Endothelial cell of hepatic sinusoid (primary cell): Measurements from ENCODE around the gene EDIL3.
"Not testable (repeated sequence)": the region's sequence is repeated elsewhere in the genome, so short reads cannot be mapped to it uniquely, and the experiment has no call there.

Experiments
- in situ Hi-C: cut with HindIII; loops from 2 replicates; pipeline ENCODE4 v1.10.0; 2017; ENCODE audit warnings: low sequenced_read_pairs

The EDIL3 gene

DNA sequence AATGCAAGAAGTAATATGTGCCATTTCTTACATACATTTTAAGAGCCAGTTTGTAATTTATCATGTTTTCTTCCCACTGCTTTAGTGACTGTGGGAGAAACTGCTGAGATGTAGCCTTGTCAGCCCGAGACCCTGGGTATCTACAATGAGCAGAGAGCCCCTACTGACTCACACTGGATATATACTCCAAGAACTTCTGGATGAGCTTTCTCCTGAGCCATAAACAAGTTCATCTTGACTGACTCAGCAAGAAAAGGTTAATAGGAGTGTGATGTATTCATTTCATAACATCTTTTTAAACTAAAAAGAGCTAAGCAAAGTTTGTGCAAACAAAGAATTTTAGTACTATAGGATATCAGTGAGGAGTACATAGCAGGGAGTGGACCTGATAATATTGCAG lies 182.5 kb downstream of the EDIL3 start:
- in situ Hi-C loops, result no loop called here

DNA sequence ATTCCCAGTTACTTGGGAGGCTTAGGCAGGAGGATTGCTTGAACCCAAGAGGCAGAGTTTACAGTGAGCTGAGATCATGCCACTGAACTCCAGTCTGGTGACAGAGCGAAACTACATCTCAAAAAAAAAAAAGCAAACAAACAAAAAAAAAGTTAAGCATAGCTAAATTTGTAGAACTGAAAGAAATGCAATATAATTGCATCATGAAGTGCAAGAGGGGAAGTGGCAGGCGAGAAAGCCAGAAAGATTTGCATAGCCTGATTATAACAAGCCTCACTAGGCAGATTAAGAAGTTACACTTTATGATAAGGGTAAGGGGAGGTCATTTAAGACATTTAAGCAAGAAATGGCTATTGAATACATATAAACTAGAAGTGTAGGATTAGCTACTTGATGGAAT lies 187.1 kb downstream of the EDIL3 start:
- in situ Hi-C loops, result no loop called here

DNA sequence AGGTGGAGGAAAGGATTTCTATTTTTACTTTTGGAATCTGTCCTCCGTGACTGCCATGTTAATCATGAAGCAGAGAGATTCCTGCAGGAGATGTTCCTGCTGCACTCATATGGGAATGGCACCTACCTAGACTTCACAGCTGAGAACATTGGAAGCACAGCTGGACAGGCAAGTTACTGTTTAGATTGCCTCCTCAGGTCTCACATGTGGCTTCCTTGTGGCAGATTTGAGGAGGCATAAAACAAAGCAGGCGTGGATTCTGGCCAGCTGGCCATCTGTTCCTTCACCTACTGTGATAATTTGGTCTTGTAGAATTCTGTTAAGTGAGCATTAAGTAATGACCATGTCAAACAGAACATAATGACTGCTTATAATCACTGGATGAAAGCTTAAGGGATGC lies 193.4 kb downstream of the EDIL3 start:
- in situ Hi-C loops, result no loop called here

DNA sequence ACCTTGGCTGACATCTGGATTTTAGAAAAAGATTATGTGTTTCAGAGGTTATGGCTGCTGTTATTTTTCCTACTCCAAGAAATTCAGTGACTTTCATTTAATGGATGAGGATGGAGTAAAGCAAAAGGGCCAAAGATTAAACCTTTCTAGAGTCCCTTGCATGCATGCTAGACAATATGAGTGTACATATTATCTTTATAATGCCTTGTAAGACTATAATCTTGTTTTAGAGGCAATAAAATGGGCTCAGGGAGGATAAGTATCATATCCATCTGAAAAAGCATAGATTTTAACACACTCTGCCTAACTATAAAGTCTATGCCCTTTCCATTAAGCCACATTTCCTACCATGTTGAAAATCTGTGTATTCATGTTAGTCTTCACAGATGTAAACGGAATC lies 199.8 kb downstream of the EDIL3 start:
- in situ Hi-C loops, result loop anchor here (5.0 kb wide), 1 partner anchor 32 kb away; no protein-coding TSS in a partner anchor

DNA sequence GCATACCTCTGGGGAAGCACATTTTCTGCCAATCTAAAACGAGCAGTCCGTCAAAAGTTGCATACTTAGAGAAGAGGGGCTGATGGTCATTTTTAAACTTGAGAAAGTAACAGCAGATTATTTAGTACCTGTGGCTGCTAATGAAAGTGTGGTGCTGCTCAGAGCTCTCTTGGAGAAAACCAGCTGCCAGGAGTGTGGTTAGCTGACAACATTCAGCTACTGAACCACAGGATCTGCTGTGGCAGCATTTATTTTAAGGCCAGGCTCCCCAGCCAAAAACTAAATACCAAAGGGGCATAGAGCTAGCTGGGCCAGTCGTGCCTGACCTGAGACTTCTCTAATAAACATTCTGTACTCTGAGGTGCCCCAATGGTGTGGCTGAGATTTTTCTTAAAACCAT lies 203.6 kb downstream of the EDIL3 start:
- in situ Hi-C loops, result loop anchor here (5.0 kb wide), 1 partner anchor 36 kb away; no protein-coding TSS in a partner anchor

DNA sequence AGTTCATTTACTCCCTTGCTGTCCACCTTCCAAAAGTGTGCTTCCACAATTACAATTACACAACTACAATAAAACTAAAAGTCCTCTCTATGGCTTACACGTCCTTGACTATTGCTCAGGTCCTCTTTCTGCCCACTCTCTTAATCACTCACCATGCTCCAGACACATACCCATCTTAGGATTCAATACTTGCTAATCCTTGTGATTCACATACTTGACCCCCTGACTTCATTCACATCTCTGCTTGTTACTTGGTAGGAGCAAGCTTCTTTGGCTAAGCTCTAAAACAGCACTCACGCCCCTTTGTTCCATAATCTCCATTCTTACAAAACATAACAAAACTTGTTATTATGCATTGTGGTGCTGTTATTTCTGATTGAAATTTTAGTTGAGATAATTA lies 215.8 kb downstream of the EDIL3 start:
- in situ Hi-C loops, result no loop called here

DNA sequence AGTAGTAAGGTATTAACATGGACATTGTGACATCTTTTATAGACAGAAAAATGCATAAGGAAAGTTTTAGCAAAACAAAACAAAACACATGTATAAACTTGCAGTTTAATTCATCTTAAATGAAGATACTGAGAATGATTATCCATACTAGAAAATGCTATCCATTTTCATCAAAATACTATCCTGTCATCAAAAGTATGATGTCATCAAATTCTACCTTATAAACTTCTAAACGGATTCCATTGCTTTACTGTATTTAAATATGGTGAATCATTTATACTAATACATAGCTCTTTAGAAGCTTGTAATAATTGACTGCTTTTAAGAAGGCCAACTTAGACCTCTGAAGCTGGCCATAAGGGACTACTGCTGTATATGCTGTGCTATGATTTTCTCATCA lies 221.0 kb downstream of the EDIL3 start:
- in situ Hi-C loops, result no loop called here

DNA sequence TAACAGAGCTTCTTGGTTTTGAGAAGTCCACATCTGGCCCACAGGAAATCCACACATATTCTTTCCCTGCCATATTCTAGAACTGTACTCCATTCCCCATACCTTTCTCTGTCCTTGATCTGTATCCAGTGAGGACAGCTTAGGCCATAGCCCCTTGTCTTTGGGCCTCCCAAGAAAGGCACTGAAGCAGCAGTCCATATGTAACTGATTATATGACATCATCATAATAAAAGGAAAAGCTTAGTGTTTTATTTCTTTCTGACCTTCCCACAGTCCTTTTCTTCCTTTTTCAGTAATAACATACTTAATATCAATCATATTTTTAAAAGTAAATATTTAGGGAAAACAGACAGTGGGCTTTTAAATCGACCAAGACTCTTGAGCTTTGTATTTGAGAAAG lies 222.0 kb downstream of the EDIL3 start:
- in situ Hi-C loops, result no loop called here

DNA sequence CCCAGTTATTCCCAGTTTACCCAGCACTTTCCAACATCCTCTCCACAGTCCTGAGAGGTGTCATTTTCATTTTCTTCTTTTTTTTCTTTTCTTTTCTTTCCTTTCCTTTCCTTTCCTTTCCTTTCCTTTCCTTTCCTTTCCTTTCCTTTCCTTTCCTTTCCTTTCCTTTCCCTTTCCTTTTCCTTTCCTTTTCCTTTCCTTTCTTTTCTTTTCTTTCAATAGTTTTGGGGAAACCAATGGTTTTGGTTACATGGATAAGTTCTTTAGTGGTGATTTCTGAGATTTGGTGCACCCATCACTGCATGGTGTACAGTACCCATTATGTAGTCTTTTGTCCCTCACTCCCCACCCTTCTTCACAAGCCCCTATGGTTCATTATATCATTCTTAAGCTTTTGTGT lies 224.0 kb downstream of the EDIL3 start:
- in situ Hi-C loops, result not testable (repeated sequence)

DNA sequence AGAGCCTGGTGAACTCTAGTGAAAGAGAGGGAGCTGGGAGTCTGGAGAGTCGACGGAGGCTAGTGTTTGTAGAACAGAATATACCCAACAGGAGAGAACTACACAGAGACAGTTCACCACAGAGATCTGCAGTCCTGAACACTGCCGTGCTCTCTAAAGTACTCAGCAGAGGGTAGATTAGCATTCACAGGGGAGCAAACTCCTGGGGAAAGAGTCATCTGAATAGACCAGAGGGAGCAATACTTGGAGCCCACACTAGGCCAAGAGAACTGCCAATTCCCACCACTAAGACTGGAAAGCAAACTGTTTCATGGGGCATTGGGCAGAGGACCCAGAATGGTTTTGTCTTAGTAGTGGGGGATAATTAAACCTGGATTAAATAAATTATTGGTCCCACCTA lies 235.6 kb downstream of the EDIL3 start:
- in situ Hi-C loops, result no loop called here

DNA sequence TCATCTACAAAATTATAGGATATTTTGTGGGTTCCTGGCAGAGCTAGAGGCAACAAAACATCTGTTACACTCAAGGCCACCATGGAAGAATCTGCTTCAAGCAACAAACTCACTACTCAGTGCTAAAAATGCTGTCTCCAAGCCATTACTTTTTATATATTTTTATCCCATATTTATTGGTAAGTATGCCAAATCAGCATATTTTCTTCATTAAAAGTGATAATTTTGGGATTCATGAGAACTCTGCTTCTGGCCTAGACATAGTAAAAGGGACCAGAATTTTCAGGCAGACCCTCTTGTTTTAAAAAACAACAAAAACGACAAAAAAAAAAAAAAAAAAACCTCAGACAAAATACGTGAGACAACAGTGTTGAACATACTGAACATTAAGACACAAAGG lies 236.0 kb downstream of the EDIL3 start:
- in situ Hi-C loops, result no loop called here

DNA sequence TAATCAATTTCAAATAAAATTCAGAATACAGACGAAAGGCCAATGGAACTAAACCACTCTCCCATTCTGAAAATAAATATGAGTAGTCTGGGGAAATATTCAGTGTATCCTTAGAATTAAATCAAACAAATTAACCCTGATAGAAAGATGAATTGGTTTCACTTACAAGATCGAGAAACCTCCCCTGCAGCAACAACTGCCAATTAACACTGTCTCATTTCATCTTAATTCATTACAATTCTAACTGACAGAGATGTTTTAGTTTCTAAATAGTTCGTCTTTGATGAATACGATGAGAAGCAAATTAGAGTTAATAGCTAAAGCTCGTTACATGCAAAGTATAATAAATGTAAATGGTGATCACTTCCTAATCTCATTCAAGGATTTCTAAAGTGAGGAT lies 247.1 kb downstream of the EDIL3 start:
- in situ Hi-C loops, result no loop called here

DNA sequence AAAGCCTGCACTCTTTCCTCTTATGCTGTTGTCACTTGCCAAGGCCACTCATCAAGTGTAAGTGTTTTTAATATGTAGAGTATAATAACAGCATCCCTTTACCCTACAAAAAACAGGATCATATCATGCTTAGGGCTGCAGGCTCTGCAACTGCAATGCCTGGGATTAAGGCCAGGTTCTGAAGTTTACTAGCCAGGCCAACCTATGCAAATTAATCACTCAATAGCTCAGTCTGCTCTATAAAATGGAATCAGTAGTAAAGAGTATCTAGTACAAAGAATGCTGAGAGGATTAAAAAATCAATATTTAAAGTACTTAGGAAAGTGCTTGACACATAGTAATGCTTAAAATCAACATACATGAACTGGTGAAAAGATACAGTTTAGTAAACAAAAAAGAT lies 253.3 kb downstream of the EDIL3 start:
- in situ Hi-C loops, result no loop called here

DNA sequence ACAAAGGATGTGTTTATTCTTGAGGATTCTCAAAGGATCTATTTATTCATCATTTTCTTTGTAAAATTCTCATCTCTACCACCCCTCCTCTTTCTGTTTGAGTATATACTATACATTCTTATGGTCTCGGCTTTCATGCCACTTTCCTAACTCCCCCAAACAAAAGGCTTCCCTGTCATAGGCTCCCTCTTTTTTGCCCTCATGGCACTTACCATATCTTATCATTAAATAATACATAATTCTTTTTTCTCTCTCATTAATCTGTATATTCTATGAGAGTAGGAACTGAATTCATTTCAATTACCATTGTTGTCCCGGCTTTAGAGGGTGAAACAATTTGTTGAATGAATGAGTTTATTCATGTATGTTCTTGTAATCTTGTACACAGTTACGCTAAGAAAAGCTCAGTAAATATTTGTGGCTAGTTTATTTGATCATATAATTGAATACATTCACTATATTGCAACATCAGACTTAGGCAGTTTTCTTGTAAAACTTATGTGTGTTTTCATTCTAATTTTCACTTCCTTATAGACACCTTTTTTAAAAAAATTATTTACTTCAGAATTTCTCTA lies 254.6 kb downstream of the EDIL3 start:
- in situ Hi-C loops, result no loop called here

DNA sequence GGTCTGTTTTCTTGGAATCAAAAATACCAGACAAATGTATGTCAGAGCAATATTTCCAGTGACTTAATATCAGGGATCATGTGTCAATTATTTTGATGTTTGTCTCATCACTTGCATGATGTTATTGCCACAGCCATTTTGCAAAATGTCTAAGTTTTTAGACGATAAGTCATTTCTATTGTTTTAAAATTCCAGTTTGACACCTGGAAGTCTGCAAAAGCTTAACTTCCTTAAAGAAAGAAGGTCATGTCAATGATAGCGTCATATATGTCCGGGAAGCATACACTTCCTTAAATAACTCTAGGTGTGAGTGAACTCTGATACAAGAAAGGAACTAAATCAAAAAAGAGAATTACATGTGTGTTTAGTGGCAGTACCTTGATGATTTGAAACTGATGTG lies 259.5 kb downstream of the EDIL3 start:
- in situ Hi-C loops, result no loop called here

DNA sequence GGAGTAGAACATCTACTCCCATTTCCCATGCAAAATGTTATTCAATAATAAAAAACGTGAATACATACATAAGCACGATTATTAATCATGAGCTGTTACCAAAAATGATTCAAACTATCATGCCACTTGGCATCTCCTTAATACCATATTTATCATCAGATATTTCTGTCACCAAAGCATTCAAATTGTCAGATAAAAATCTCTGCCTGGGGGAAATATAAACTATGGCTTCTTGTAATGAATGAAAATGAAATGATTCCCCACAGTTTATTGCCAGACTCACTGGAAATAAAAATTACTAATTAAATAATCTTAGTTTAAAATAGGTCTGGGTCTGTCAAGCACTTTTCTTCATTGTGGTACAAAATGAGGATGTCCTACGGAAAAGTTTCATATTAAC lies 265.4 kb downstream of the EDIL3 start:
- in situ Hi-C loops, result no loop called here

DNA sequence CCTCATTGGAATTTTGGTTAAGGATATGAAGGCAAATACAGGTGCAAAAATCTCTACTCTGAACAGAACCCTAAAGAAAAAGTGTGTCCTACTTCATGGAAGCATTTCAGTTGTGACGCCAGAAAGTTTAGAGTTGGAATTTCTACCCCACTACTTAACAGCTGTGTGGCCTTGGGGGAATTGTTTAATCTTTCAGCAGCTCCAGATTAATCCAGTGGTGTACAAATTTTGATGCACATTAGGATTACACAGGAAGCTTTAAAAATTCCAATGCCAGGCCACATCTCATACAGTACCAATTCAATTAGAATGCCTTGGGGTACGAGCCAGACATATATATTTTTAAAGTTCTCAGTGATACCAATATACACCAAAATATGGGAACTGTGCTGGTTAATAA lies 266.1 kb downstream of the EDIL3 start:
- in situ Hi-C loops, result no loop called here

DNA sequence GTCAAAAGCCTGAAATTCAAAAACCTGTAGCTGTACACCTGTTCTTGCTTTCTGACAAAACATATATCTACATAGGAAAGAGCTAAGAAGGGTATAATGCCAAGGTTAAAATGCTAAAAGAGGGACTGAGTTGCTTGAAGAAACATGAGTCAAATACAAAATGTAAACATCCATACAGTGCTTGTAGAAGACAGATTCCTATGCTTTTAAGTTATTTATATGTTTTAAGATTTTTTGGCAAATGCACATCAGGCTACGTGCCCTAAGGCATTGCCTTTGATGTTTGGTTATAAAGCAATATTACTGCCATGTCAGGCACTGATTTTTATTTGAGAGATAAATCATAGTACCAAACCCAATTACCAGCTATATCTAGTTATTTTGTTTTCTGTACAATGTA lies 269.0 kb downstream of the EDIL3 start:
- in situ Hi-C loops, result no loop called here

DNA sequence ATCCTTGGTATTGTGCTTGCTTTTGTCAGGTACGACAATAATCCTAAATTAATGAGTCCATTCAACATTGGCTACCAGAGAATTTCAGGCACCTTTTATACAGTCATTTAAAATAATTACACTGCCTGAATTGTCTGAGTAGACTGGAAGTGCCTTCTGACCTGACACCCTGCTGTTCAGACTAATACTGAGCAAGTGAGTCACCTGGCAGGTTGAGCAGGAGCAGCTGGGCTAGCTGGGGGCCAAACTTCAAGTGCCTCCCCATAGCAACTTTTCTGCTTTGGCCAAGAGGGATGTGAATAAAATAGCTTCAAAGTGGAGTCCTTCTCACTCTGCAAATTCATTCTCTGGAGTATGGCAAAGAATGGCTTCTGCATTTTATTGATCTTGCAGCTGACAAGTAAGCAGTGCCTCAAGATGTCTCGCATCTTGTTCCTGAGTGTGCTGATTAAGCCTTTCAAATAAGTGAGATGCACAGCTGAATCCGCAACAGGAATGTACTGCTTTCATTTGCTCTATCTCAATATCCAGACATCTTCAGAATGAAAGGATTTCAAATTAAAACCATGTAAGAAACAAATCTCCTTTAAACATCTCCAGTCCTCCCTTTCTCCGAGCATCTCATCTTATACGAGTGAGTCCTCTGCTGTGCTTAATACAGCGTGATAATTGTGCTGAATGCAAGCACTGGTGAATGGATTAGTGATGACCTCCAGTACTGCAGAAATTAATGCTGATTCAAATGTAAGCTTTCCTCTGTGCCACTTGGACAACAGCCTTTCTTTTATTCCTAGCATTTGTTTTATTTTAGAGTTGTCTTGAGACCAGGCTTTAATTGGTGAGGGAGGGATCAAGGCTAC lies 271.2 kb downstream of the EDIL3 start:
- in situ Hi-C loops, result no loop called here

DNA sequence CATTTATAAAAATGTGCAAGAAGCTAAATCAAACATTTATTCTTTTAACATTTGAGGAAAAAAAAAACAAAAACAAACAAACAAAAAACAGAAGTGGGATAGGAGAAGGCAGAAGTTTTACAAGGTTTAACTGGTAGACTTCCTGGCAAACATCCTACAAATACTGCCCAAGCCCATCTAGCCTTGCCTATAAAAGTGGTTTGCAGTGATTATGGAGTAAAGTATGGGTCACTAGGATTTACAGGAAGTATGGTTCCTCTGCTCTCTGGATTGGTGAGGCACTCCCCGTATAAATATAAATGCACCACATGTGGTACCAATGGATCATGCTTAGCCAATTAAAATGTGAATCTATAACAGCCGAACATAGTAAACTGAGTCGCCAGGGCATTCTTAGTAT lies 291.9 kb downstream of the EDIL3 start:
- in situ Hi-C loops, result no loop called here

DNA sequence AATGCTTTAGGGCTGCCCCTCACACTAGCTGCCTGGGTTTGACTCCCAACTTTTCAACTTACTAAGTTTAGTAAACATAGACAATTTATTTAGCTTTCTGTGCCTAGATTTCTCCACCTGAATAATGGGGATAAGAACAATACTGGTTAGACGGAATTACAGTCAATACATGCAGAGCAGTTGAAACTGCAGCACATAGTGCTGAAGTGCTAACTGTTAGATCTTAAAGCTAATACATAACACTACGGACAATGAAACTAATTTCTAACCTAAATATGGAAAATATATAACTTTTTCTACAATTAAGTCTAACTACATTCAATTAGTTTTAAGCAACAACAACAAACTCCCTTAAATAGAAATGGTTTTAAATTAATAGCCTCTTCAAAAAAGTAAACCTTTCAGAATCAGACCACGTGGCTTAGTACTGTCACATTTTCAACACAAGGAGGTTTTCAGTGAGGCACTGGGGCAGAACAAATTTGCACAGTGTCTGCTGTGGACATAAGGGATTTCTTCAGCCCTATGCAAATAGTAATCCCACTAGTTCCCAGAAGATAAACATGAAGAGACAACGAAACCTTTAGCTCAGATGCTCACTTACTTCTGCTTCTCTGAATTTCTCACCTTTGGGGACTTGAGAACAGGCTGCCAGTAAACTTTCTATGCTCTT lies 293.4 kb downstream of the EDIL3 start:
- in situ Hi-C loops, result no loop called here

DNA sequence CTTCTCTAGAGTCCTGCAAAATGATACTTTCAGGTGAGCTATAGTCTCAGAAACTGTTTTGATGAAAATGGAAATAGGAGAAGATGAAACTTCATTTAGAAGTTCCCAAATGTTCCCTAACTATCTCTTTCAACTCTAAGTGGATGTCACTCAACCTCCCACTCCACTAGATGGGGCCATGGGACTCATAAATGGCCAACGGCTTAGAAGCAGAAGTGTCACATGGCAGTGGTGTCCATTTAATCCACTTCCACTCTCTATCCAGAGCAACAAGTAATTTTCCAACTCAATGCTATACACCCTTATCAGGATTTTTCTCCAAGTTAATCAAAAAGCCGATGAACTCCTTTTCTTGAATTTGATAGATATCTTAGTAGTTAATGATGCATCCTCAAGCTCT lies 295.7 kb downstream of the EDIL3 start:
- in situ Hi-C loops, result no loop called here
